ENCODE results near the gene CFAP251. TPM values are rescaled to one million over a fixed set of nuclear protein-coding genes. Genes with fewer than 3 reads are reported as not detected.
A peak's percentile ranks its signal among the peaks of the same experiment; 100 is the strongest.

CFAP251 gene
- polyA plus RNA-seq, 1 donor (not counting 4 experiments of a cell fraction or from before 2014, with no cell fraction given): 74.2 TPM

DNA sequence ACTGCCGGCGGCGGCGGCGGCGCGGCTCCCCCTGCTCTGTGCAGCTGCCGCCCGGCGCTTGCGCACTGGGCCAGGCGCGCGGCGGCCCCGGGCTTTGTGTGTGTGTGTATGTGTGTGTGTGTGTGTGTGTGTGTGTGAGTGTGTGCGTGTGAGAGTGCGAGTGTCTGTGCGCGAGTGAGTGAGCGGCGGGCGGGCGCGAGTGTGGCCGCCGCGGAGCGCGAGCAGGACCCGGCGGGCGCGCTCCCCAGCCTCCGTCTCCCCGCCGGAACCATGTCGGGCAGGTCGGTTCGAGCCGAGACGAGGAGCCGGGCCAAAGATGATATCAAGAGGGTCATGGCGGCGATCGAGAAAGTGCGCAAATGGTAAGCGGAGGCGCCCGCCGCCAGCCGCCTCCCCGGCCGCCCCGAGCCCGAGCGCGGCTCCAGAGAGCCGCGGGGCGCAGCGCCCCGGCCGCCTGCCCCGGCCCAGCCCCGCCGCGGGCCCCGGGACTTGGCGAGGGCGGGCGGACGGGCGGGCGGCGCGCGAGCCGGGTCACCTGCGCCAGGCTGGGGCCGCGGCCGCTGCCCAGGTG, 103.5 kb downstream of the CFAP251 start, which contains the start of gene BCL7A:
BCL7A (plus strand) TSS at position 63 of the 571 bp plus-strand sequence; CDS start at position 271, 208 bp downstream.
- DNase-seq (ENCODE audit: low read depth, low spot score): no peak
- TF ChIP-seq, protein P1, sequence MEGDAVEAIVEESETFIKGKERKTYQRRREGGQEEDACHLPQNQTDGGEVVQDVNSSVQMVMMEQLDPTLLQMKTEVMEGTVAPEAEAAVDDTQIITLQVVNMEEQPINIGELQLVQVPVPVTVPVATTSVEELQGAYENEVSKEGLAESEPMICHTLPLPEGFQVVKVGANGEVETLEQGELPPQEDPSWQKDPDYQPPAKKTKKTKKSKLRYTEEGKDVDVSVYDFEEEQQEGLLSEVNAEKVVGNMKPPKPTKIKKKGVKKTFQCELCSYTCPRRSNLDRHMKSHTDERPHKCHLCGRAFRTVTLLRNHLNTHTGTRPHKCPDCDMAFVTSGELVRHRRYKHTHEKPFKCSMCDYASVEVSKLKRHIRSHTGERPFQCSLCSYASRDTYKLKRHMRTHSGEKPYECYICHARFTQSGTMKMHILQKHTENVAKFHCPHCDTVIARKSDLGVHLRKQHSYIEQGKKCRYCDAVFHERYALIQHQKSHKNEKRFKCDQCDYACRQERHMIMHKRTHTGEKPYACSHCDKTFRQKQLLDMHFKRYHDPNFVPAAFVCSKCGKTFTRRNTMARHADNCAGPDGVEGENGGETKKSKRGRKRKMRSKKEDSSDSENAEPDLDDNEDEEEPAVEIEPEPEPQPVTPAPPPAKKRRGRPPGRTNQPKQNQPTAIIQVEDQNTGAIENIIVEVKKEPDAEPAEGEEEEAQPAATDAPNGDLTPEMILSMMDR (optimal IDR thresholded peaks at IDR 0.05 in 1 of 3, IDR thresholded peaks at IDR 0.05 in 1 of 3, conservative IDR thresholded peaks at IDR 0.05 in 1 of 3; ENCODE audit: extremely low read depth in 1 of 3, insufficient read depth in 2 of 3, low read length in 3 of 3): no peak
- H3K27me3 ChIP-seq (ENCODE audit: control insufficient read depth, extremely low read depth, insufficient read depth, low read length): no peaks in the 10 kb centered on the region

DNA sequence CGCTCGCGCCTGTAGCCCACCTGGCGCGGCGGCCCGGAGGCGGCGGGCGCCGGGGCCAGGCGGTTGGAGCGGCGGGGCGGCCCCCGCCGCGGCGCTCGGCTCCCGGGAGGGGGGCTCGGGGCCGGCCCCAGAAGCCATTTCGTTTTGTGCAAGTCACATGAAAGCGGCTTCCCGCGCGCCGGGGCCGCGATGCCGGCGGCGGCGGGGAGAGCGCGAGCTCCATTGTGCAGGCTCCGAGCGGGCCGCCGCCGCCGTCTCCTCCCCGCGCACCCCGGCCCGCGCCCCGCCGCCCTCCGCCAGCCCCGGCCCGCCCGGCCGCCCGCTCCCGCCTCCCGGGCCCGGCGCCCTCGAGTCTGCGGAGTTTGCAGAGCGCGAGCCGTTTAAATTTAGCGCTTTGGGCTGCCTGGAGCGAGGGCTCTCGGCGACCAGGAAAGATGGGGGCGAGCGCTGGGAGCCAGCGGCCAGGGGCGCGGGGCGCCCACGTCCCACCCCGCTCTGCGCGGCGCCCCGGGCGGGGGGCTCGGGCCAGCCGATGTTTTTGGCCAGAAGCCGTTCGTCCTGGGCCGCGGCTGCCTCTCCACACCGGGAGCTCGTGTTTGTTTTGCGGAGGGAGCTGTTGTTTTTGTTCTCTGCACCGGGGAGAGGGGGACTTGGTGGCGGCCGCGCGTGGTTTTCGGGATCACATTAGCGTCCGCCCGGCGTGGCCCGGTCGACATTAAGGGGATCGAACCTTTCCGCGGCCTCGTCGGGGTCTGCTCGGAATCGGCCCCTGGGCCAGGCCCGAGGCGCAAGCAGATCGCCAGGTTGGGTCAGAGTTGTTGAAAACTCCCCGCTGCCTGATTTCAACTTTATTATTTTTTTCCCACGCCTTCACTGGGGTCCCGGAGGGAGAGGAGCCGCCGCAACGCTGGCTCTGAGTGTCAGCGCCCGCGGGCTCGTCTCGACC, 104.3 kb downstream of the CFAP251 start:
- Histone ChIP-seq H3K27ac (ENCODE audit: control insufficient read depth, insufficient read depth, low read length) (peak overlapping the region; percentile 80), H3K4me3 (ENCODE audit: control insufficient read depth in 2 of 3, extremely low read depth in 1 of 3, insufficient read depth in 2 of 3, low read depth in 1 of 3, low read length in 3 of 3) (peak overlapping the region; percentile 53 to 79 (median 61)), H3K27me3 (ENCODE audit: control insufficient read depth, extremely low read depth, insufficient read depth, low read length) (no peaks in the 10 kb centered on the region), H2AFZ (ENCODE audit: control insufficient read depth, low read length) (no peak overlapping the region), H3K9ac (ENCODE audit: control insufficient read depth, extremely low read depth, insufficient read depth, low read length) (peak overlapping the region; percentile 91), H3K4me1 (ENCODE audit: control insufficient read depth, extremely low read depth, insufficient read depth, low read length) (peaks cover 27% of the 10 kb centered on the region), H4K20me1 (ENCODE audit: control insufficient read depth, extremely low read depth, insufficient read depth, low read length) (no peaks in the 10 kb centered on the region), H3K36me3 (ENCODE audit: control insufficient read depth in 2 of 2, extremely low read depth in 1 of 2, insufficient read depth in 2 of 2, low read length in 2 of 2) (no peaks in the 10 kb centered on the region), H3K4me2 (ENCODE audit: control insufficient read depth, extremely low read depth, insufficient read depth, low read depth, low read length) (peak overlapping the region; percentile 97), H3K9me3 (ENCODE audit: control insufficient read depth, low read depth, low read length) (no peaks in the 10 kb centered on the region), H3K79me2 (ENCODE audit: control insufficient read depth, insufficient read depth, low read length) (peaks cover 50% of the 10 kb centered on the region), H3K9me1 (ENCODE audit: control insufficient read depth, extremely low read depth, insufficient read depth, low read length) (peaks cover 3% of the 10 kb centered on the region)
- DNase-seq (ENCODE audit: low read depth, low spot score): no peak
- dilution Hi-C loops (cut with MboI; ENCODE audit: extremely low pct_ligation_motif_present, low sequenced_read_pairs): no loop called here
- FAIRE-seq: no peak
- TF ChIP-seq EZH2 (IDR thresholded peaks at IDR 0.05; ENCODE audit: low read length): no peak
- TF ChIP-seq, protein P1 (optimal IDR thresholded peaks at IDR 0.05 in 1 of 3, IDR thresholded peaks at IDR 0.05 in 1 of 3, conservative IDR thresholded peaks at IDR 0.05 in 1 of 3; ENCODE audit: extremely low read depth in 1 of 3, insufficient read depth in 2 of 3, low read length in 3 of 3): no peak

More for the DNA sequence above, 103.5 kb downstream of the CFAP251 start, which contains the start of gene BCL7A:
- Histone ChIP-seq H3K79me2 (ENCODE audit: control insufficient read depth, insufficient read depth, low read length) (peaks cover 45% of the 10 kb centered on the region), H3K9ac (ENCODE audit: control insufficient read depth, extremely low read depth, insufficient read depth, low read length) (peak within 1 kb of the TSS; percentile 91), H3K9me1 (ENCODE audit: control insufficient read depth, extremely low read depth, insufficient read depth, low read length) (peaks cover 3% of the 10 kb centered on the region), H3K9me3 (ENCODE audit: control insufficient read depth, low read depth, low read length) (no peaks in the 10 kb centered on the region), H3K4me1 (ENCODE audit: control insufficient read depth, extremely low read depth, insufficient read depth, low read length) (peaks cover 26% of the 10 kb centered on the region), H3K4me2 (ENCODE audit: control insufficient read depth, extremely low read depth, insufficient read depth, low read depth, low read length) (peak within 1 kb of the TSS; percentile 98), H3K36me3 (ENCODE audit: control insufficient read depth in 2 of 2, extremely low read depth in 1 of 2, insufficient read depth in 2 of 2, low read length in 2 of 2) (no peaks in the 10 kb centered on the region), H4K20me1 (ENCODE audit: control insufficient read depth, extremely low read depth, insufficient read depth, low read length) (no peaks in the 10 kb centered on the region), H2AFZ (ENCODE audit: control insufficient read depth, low read length) (peak within 1 kb of the TSS; percentile 66), H3K4me3 (ENCODE audit: control insufficient read depth in 2 of 3, extremely low read depth in 1 of 3, insufficient read depth in 2 of 3, low read depth in 1 of 3, low read length in 3 of 3) (peak within 1 kb of the TSS; percentile 53 to 79 (median 74)), H3K27ac (ENCODE audit: control insufficient read depth, insufficient read depth, low read length) (peak within 1 kb of the TSS; percentile 80)
- FAIRE-seq: no peak
- dilution Hi-C loops (cut with MboI; ENCODE audit: extremely low pct_ligation_motif_present, low sequenced_read_pairs): no loop called here
